GM21619 (cell line): ENCODE results near the gene NOC3L.
"Not testable (repeated sequence)": the region's sequence is repeated elsewhere in the genome, so short reads cannot be mapped to it uniquely, and the experiment has no call there.

Source experiments
- ATAC-seq: cut with Tn5 transposase; IDR thresholded peaks from one replicate; pipeline ENCODE4 v1.9.1; 2021; ENCODE audit not compliant: unreplicated experiment

The NOC3L gene

DNA sequence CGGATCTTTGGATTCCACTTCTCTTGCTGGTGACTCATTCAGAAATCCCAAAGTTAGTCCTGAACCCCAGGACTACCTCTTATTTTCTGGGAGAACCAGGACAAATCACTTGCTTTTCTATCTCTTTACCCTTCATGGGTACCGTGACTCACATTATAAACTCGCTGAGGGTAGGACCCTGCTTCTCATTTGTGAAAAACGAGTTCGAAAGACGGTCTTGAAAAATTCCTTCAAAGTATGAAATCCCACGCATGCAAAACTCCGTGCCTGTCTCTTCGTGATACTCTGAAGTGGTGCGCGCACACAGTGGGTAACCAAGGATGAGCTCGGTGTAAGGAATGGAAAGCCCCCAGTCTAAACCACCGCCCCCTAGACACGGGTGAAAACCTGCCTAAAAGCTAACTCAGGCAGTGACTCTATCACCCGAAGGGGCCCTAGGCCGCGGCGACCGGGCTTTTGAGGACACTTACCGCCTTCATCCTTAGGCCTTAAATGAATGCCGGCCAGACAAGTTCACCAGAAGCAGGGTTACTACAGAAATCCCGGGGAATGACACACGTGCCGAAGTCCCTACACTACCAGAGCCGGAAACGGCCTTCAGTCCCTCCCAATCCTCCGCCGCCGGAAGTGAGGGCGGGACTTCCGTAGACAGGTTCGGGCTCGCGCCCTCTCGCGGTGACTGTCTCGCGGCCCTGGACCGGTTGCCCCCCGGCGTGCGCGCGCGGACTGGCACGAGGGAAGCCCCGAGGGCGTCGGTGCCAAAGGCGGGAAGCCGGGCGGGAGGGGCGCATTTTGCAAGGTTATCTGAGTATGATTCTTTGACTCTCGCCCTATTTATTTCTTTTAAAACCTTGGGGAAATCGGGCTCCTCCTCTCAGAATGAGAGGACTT, at the start of gene NOC3L:
Gene NOC3L (minus strand): TSS at position 580 of the 891 bp plus-strand sequence. CDS start 101 bp downstream, at position 479.
- ATAC-seq, result peak; percentile 100

DNA sequence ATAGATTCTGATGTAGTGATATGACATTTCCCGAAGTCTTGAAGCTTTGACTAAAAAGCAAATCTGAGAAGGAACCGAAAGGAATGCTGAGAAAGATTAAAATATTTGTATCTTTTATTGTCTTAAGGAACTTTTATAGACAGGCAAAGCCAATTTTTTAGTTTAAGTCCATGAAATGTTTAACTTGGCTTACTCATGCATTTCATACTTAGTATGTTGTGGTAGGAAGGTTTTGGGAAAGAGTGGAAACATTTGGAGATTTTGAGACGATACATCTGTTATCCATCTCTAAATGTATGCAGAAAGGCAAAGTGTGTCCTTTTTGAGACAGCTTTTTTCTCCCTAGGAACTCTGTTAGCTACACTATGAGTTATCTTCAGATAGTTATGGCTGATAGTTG, 49.7 kb upstream of the NOC3L start:
- ATAC-seq, result no peak

DNA sequence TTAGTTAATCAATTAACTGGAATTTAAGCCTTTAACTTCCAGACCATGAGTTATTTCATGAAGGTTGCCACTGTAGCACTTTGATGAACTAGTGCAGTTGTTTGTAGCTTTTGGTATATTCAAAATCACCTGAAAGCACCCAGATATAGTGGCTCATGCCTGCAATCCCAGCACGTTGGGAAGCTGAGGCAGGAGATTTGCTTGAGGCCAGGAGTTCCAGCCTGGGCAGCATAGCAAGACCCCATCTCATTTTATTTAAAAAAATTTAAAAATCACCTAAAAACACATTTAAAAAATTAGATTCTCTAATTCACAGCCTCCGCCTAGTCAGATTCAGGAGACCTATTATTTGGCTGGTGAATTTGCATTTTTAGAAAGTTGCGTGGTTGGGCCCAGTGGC, 48.6 kb upstream of the NOC3L start:
- ATAC-seq, result no peak

DNA sequence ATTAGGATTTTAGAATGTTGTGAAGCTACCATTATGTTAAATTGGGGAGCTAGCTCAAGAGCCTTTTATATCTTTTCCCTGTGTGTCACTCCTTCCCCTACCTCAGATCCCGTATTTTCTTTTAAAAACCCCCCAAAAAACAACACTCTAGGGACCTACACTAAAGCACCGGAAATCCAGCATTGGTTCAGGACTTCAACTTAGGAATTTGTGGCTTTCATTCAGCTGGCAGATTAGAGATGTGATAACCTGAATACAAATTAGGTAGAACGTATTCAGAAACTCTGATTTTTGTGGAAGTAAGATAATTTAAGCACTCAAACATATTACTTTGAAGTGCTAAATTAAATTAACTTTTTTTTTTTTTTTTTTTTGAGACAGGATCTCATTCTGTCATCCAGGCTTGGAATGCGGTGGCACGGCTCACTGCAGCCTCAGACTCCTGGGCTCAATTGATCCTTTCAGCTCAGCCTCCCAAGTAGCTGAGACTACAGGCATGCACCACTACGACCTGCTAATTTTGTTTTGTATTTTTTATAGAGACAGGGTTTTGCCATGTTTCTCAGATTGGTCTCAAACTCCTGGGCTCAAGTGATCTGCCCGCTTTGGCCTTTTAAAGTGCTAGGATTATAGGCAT, 46.4 kb upstream of the NOC3L start:
- ATAC-seq, result no peak

DNA sequence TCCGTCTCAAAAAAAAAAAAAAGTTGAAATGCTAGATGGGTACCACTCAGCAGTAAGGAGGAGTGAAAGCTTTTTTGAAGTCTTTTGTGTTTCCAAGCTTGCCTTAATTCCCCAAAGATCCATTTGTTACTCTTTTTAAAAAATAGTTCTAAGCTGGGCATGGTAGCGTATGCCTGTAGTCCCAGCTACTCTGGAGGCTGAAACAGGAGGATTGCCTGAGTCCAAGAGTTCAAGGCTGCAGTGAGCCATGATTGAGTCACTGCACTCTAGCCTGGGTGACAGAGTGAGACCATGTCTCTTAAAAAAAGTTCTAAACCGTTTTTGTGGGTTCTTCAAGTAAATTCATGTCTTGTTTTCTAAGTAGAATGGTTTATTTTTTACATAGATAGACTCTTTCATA, 44.9 kb upstream of the NOC3L start:
- ATAC-seq, result no peak

GRCh38 chr10:94405406-94405805, 42.7 kb upstream of the NOC3L start:
- ATAC-seq, result no peak

GRCh38 chr10:94403380-94404213, 40.9 kb upstream of the NOC3L start:
- ATAC-seq, result peak; percentile 59

GRCh38 chr10:94402843-94403379, 40.2 kb upstream of the NOC3L start:
- ATAC-seq, result peak; percentile 25

DNA sequence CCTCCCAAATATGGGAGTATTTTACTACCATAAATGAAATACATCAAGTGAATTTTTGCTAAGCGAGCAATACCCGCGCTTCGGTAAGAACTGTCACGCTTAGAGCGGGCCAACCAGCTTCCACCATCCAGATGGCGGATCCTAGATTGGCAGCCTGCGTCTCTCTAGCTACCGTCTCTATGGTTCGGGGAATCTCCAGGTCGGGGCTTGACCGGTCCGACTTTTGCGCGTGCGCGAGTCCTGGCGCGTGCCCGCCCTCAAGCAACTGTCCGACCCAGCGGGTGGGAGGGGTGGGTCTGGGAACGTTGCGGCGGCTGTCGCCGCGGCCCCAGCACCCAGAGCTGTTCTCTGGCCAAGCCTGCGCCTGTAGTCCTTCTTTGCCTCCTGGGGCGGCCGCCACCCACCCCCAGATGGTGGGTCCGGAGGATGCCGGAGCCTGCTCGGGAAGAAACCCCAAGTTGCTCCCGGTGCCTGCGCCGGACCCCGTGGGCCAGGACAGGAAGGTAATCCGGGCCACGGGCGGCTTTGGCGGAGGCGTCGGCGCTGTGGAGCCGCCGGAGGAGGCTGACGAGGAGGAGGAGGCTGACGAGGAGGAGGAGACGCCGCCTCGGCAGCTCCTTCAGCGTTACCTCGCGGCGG, 39.6 kb upstream of the NOC3L start, which contains the start of gene TBC1D12:
Gene TBC1D12 (plus strand): TSS at position 338 of the 639 bp plus-strand sequence. CDS start 73 bp downstream, at position 411.
- ATAC-seq, result peak; percentile 74

DNA sequence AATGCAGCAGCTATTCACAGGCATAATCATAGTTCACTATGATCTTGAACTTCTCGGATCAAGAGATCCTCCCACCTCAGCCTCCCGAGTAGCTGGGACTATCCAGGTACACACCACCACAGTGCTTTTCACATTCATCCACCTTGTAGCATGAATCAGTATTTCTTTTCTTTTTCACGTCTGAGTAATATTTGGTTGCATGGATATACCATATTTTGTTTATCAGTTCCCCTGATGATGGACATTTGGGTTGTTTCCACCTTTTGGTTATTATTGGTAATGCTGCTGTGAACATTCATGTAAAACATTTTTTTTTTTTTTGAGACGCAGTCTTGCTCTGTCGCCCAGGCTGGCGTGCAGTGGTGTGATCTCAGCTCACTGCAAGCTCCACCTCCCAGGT, 36.0 kb upstream of the NOC3L start:
- ATAC-seq, result no peak

GRCh38 chr10:94397549-94398370, 35.0 kb upstream of the NOC3L start:
- no peak for ATAC-seq

DNA sequence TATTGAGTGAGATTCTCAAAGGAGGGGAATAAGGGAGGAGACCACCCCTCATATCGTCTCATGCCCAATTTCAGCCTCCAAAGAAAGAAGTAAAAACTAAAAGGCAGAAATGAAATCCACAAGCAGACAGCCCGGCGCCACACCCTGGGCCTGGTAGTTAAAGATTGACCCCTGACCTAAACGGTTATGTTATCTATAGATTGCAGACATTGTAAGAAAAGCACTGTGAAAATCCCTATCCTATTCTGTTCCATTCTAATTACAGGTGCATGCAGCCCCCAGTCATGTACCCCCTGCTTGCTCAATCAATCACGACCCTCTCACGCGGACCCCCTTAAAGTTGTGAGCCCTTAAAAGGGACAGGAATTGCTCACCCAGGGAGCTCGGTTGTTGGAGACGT, 29.4 kb upstream of the NOC3L start:
- ATAC-seq, result not testable (repeated sequence)

DNA sequence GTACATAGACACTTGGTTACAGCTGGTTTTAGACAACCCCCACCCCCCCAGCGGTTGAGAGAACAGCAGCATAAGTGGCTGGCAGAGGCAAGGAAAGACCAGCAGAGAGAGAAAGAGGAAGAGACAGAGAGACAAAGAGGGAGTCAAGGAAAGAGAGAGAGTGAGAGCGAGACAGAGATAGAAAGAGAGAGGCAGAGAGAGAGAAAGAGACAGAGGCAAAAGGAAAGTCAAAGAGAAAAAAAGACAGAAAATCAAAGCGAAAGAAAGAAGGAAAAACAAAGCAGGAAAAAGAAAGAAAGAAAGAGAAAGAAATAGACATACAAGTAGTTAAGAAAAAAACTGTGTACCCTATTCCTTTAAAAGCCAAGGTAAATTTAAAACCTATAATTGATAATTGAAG, 23.0 kb upstream of the NOC3L start:
- ATAC-seq, result not testable (repeated sequence)

- ATAC-seq, result no peak
These were observed 20.8 kb upstream of the NOC3L start for GRCh38 chr10:94383530-94383929.

DNA sequence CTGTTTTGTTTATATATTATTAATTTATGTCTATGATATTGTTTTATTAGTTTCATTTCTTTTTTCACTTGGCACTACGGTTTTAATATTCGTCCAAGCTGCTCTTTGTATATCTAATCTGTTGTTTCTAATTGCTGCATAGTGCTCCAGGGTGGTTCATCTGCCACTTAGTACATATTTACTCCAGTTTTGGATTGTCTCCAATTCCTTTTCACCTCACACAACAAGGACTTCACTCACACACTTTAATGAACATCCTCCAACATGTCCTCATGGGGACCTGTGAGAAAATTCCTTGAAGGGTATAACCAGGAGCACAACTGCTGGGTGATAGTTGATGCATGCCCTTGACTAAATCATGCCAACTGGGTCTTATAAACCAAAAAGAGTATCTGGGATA, 14.1 kb upstream of the NOC3L start:
- no peak for ATAC-seq

- no peak for ATAC-seq
These were observed 12.6 kb upstream of the NOC3L start for GRCh38 chr10:94375374-94375773.

DNA sequence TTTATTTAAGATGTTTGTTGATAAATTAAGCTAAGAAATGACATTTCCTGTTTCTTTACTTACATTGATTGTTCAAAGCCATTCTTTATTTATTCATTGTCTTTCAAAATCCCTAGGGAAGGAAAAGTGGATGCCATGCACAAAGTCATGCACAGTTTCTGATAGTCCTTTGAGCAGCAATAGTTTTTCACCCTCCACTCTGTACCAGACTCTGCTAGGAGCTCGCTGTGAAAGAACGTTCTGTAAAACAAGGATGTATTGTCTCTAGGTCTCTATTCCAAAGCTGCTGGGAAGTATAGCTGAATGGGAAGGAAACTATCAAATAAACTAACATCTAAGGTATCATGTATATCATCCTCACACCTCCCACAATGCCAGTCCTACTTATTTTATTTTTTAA, 7.8 kb upstream of the NOC3L start:
- no peak for ATAC-seq

- ATAC-seq, result no peak
These were observed 3.6 kb upstream of the NOC3L start for GRCh38 chr10:94366382-94366781.

DNA sequence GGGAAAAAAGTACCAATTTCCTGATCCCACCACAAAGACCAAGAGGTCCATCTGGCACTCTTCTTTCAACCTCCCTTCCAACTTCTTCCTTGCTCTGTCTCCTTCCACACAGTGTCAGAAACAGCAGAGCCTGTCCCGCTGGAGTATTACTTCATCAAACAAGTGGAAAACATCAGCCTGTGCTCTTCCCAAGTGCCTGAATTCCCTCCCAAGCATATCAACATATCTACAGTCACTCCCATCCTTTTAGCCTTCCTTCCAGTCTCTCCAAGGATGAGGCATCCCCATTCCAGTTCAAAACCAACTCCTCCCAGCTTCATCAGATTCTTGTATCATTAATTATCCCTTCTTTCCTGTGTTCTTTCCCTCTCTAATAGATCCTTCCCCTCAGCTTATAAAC, 1.7 kb upstream of the NOC3L start:
- ATAC-seq, result no peak

- ATAC-seq, result no peak
These were observed 469 bp upstream of the NOC3L start for GRCh38 chr10:94363251-94363565.
